ENCODE data around the gene ZCCHC14.

DNA sequence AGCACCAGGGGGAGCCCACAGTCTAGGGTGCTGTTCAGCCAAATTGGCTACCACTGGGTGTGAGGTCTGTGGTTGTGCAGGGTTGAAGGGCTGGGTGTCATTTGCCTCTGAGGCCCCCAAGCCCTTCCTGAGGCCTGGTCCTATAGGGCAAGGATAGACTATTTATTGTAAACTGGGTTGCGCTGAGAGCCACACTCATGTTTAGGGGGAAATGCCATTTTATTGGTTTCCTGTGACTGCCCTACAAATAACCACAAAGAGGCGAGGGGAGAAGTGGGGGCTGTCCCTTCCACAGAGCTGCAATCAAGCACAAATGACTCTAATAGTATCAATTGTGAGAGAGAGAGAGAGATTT is 3.6 kb upstream of the ZCCHC14 start:
- TF ChIP-seq, protein P1, sequence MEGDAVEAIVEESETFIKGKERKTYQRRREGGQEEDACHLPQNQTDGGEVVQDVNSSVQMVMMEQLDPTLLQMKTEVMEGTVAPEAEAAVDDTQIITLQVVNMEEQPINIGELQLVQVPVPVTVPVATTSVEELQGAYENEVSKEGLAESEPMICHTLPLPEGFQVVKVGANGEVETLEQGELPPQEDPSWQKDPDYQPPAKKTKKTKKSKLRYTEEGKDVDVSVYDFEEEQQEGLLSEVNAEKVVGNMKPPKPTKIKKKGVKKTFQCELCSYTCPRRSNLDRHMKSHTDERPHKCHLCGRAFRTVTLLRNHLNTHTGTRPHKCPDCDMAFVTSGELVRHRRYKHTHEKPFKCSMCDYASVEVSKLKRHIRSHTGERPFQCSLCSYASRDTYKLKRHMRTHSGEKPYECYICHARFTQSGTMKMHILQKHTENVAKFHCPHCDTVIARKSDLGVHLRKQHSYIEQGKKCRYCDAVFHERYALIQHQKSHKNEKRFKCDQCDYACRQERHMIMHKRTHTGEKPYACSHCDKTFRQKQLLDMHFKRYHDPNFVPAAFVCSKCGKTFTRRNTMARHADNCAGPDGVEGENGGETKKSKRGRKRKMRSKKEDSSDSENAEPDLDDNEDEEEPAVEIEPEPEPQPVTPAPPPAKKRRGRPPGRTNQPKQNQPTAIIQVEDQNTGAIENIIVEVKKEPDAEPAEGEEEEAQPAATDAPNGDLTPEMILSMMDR (IDR thresholded peaks at IDR 0.05; ENCODE audit: low read length): no peak
- no peak for TF ChIP-seq EZH2phosphoT487 (IDR thresholded peaks at IDR 0.05; ENCODE audit: low read length)
